Measurements from ENCODE around the gene MECP2.

The MECP2 gene

DNA sequence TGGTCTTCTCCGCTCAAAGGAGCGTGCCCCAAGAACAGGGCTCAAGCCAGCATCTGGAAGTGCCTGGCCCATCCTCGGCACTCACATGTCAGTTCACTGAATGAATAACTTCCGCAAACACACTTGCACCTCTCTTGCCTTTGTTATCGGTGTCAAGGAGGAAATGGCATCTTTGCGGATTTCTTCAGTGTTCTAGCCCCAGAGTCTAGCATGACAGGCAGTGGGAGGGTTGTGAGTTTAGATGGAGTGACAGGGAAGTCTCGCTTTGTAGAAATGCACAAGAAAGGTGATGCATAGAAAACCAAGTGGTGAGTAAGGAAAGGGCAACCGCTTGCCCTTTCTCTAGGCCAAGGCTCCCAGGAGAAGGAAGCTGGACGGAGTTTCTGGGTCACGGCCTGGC lies 17.6 kb upstream of the MECP2 start:
- no peak for DNase-seq

DNA sequence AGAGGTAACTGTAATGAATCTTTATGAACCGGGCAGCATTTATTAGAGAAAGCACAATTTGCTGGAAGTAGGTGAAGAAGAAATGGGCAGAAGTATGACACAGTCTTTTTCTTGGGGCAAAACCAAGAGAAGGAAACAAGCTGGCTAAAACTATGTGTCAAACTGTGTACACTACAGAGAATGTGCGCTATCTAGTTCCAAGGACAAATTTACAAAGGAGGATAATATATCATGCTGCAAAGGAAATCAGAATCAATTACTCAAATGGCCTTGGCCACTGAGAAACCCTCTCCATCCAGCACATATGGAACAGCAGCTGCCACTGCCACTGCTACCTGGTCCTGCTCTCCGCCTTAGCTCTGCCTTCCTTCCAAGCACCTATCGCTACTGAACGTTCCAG lies 17.1 kb upstream of the MECP2 start:
- DNase-seq: no peak

DNA sequence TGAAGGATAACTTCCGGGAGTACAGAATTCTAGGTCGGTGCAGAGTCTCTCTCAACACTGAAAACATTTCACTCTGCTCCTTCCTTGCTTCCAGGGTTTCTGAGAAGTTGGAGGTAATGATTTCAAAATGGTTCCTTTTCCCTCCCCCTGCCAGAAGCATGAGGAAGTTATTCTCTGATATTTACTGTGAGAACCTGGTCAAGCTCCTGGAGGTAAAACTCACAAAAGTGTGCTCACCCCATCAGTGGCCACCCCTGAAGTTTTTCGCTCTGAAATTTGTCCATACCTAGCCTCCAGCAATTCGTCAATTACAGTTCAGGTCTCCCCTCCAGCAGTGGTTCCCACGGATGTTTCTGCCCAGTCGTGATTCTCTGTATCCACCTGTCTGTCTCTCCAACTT lies 16.2 kb upstream of the MECP2 start:
- no peak for DNase-seq

GRCh38 chrX:154098551-154098950 lies 1.0 kb upstream of the MECP2 start:
- no peak for DNase-seq

DNA sequence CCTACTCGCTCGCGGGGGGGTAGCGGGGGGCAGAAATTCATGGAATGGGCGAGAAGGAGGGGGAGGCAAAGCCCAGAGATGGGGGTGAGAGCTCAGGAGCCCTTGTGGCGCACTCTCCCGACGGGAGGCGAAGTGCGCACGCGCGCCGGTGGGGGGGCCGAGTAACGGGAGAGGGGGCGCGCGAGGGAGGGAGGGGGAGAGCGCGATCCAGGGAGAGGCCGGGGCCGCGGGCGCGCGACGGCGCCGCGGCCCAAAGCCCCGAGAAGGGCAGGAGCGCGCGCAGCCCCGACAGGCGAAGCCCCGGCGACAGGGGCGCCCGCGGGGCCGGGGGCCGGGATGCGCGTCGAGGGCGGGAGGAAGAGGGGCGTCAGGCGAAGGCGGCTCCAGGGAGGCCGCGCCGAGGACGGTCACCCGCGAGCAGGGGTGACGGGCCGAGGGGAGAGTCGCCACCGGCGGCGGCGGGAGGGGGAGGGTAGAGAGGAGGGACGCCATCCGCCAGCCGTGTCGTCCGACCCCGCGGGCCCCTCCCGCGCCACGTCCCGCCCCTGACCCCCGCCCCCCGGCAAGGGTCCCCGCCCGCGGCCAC lies 421 bp downstream of the MECP2 start:
- DNase-seq: peak; percentile 22 to 55

DNA sequence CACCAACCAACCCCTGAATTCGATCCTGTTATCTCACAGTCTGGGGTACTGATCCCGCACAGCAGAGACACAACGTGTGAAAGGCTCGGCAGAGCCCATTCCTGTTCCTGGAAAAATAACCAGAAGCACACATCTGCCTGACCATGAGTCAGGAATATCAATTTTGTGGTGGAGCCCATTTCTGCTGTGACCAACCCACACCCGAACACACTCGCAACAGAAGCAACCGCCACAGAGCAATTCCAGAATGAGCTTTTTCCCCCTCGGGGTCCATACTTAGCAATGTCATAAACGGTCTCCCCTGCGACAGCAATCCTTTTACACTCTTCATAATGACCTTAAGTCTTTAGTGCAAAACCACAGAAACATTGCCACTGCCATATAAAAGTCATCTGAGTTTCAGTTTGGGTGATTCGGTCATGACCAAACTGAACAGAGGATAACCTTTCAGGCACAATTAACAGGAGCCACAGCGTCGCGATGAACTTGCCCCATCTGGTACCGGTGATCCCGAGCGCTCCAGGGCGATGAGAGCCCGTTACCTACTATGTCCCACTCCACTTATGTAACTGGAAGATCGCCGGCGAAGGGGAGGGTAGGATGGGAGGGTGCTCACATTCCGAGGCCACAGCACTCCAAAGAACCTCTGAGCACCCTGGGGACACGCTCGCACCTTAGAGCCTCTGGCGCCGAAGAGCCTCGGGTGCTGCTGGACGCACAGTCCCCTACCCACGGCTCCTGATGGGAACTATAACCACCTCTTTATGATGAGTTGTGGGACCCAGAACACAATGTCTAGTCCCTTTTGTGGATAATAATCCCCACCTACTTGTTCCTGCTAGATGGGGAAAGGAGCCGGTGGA lies 1.1 kb downstream of the MECP2 start:
- no peak for DNase-seq

DNA sequence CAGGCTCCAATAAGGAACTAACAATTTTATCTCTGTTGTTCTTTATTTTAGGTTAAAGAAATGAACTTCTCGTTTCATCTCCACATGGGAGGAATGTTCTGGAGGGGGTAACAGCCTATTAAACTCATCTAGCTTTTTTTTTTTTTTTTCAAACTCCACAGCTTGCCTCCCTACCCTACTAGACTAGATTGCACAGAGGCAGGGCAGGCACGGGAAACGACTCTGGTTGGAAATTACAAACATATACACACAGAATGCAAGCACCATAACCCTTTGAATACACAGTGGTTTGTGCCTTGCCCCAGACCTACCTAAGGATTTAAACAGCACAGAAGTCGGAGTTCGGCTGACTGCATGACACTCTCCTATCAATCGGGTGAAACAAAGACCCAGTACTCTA lies 2.7 kb downstream of the MECP2 start:
- DNase-seq: no peak

- no peak for DNase-seq
Observed at GRCh38 chrX:154093965-154094364, 3.6 kb downstream of the MECP2 start.

GRCh38 chrX:154092371-154092770 lies 5.1 kb downstream of the MECP2 start:
- no peak for DNase-seq

DNA sequence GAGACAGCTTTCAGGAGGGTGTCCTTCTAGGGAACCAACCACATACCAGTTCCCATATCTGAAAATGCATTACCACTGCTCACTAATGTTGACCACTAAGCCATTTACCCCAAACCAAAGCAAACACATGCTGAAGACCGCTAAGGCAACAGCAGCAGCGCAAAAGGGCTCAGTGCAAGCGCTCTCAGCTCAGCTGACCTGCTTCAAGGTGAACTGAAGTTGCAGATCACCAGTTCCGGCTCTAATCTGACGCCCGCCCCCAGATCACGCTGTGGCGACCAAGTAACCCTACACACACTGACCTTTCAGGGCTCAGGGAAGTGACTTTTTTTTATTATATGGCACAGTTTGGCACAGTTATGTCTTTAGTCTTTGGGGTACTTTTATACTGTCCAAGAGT lies 5.8 kb downstream of the MECP2 start:
- DNase-seq: no peak

DNA sequence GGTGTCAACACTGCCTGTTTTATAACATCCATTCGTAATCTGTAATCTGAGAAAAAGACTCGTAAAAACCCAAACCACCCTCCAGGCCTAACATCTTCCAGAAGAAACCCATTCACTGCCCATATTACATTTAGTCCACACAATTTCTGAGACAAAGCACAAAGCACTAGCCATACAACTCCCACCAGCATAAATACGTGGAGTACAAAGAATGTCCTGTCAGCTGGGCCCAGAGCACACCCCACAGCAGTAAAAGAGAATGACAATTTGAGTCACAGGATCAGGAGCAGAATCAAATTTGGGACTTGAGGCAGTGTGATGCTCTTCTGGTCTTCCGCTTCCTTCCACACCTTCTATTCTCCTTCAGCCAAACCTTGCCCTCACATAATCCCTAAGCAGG lies 6.8 kb downstream of the MECP2 start:
- DNase-seq: no peak

GRCh38 chrX:154084449-154085300 lies 12.8 kb downstream of the MECP2 start:
- no peak for DNase-seq

DNA sequence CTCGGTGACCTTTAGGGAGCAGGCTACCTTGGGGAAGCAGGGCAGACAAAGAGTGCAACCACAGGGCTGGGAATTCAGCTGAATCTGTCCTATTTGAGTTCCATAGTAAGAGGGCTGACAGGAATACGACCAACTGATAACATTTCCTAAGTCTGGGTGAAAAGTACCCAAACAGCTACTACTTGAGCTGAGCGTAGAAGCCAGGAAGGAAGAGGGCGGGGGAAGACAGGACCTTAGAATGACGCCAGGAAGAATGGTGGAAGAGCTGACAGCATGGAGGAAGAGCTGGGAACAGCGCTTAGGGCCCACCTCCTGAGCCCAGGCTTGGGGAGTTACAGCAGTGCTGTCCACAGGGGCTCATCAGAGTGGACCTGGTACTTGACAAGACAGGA lies 14.4 kb downstream of the MECP2 start:
- DNase-seq: no peak

GRCh38 chrX:154082396-154083125 lies 15.0 kb downstream of the MECP2 start:
- DNase-seq: no peak

GRCh38 chrX:154077101-154077500 lies 20.4 kb downstream of the MECP2 start:
- DNase-seq: no peak

GRCh38 chrX:154074199-154074598 lies 23.3 kb downstream of the MECP2 start:
- no peak for DNase-seq

DNA sequence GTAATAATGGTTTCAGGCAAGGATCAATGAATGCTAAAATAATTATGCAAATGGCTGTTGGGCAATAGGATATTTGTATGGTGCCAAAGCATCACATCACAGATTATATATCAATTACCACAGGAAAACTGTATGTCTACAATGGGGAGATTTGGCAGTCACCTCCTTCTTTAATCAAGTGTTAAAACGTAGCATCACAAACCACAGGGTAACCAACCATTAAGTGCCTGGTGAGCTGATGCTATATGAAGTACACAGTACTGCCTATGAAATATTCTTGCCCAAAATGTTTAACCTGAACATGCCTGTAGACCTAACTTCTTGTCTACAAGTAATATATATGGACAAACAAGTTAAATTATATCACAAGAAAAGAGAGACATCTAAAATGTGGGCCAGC lies 25.3 kb downstream of the MECP2 start:
- no peak for DNase-seq

- DNase-seq: no peak
Observed at GRCh38 chrX:154068560-154068959, 29.0 kb downstream of the MECP2 start.

- no peak for DNase-seq
Observed at GRCh38 chrX:154064637-154065435, 32.7 kb downstream of the MECP2 start.

GRCh38 chrX:154063234-154063633 lies 34.3 kb downstream of the MECP2 start:
- no peak for DNase-seq

- no peak for DNase-seq
Observed at GRCh38 chrX:154061801-154062200, 35.7 kb downstream of the MECP2 start.

DNA sequence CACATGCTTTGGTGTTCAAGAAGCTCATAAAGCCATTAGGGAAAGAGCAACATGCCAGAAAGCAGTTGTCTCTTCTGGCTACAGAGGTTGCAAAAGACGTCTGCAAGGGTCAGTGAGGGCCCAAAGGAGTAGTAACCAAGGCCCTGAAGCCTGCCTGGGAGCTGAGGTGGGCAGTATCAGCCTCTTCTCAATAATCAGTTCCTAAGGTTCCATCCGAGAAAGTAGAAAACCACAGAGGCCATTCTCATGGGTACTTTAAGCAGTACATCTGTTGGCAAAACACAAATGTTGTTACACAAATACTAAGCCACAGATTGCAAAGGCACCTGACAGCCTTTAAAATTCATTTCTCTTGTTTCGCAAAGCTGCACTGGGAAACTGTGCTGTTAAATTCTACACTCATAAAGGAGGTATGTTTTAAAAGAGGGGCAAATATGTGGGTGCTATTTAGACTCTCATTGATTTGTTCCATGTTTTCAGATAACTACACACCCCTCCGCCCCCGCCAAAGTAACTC lies 37.7 kb downstream of the MECP2 start:
- no peak for DNase-seq
